Breast epithelium (tissue), 4 donors: ENCODE results near the gene STAT4. TPM values are rescaled to one million over a fixed set of nuclear protein-coding genes. Genes with fewer than 3 reads are reported as not detected.

Source experiments
- DNase-seq, 2 donors: peaks; one replicate each; pipeline ENCODE4 v3.0.0-alpha.2; 2019; ENCODE audit warnings: low spot score in 2 of 2
- H3K27ac ChIP-seq, 2 donors: fragments of 200-600 bp; sonication (generic) in 1 of 2; one replicate each; pipeline ENCODE4 v1.5.1; 2016 to 2019; ENCODE audit warnings: mild to moderate bottlenecking in 1 of 2
- H3K27me3 ChIP-seq, 2 donors: fragments of 200-600 bp; sonication (generic) in 1 of 2; one replicate each; pipeline versions ENCODE4 v1.5.1 to v1.6.0; 2017 to 2019; ENCODE audit warnings: control low read depth in 1 of 2, mild to moderate bottlenecking in 1 of 2
- H3K36me3 ChIP-seq: fragments of 200-600 bp; one replicate; pipeline ENCODE4 v1.5.1; 2019
- H3K4me1 ChIP-seq, 2 donors: fragments of 200-600 bp; sonication (generic); one replicate each; pipeline ENCODE4 v1.5.1; 2016 to 2019; ENCODE audit warnings: control low read depth in 1 of 2
- H3K4me3 ChIP-seq, 3 donors: fragments of 200-600 bp; sonication (generic); 1 replicate in 2 of 3; 2 replicates in 1 of 3; pipeline ENCODE4 v1.5.1; 2016 to 2019; ENCODE audit warnings: mild to moderate bottlenecking in 3 of 3, moderate library complexity in 2 of 3
- H3K9me3 ChIP-seq, 2 donors: fragments of 200-600 bp; sonication (generic) in 1 of 2; one replicate each; pipeline ENCODE4 v1.5.1; 2016 to 2019; ENCODE audit warnings: control low read depth in 1 of 2
- POLR2A ChIP-seq: fragments of 450-650 bp; IDR thresholded peaks from one replicate; pipeline ENCODE4 v1.6.1; 2016; ENCODE audit warnings: antibody characterized with exemption, mild to moderate bottlenecking, moderate library complexity
- POLR2AphosphoS5 ChIP-seq, 3 donors: sonication (generic); formaldehyde crosslinking; IDR thresholded peaks; one replicate each; pipeline ENCODE4 v1.6.1; 2017; ENCODE audit warnings: antibody characterized with exemption in 3 of 3
- intact Hi-C: fragments of 100-400 bp; cut with DNase I; formaldehyde crosslinking; loops from one replicate; pipeline ENCODE4 v1.15.1; 2023; ENCODE audit warnings: low total_unique reads
- total RNA-seq, 3 donors: library from RNA; depleted of rRNA; stranded (reverse); fragments of >200 nt; gene quantifications; one replicate each; pipeline ENCODE4 v1.1.0, GENCODE V29; 2016
- TF ChIP-seq, protein P1 (sequence below), 3 donors: fragments of 450-650 bp; IDR thresholded peaks; one replicate each; pipeline ENCODE4 v1.5.1; 2016 to 2017; ENCODE audit warnings: antibody characterized with exemption in 3 of 3, mild to moderate bottlenecking in 3 of 3, moderate library complexity in 3 of 3

Gene STAT4
- total RNA-seq, 3 donors from 2014 or later = 1.6 to 5.9 (median 3.6) TPM

- Histone ChIP-seq H3K4me1 (peaks cover 0 to 4% of the 10 kb centered on the region in 2 donors), H3K27me3 (no peaks in the 10 kb centered on the region), H3K4me3 (no peak overlapping the region), H3K9me3 (no peaks in the 10 kb centered on the region), H3K27ac (peak overlapping the region in 1 of 2 donors; percentile 54), H3K36me3 (no peaks in the 10 kb centered on the region)
- intact Hi-C loops = loop anchor here (10.0 kb wide), 1 partner anchor 344 kb away; no protein-coding TSS in a partner anchor
- TF ChIP-seq, protein P1, sequence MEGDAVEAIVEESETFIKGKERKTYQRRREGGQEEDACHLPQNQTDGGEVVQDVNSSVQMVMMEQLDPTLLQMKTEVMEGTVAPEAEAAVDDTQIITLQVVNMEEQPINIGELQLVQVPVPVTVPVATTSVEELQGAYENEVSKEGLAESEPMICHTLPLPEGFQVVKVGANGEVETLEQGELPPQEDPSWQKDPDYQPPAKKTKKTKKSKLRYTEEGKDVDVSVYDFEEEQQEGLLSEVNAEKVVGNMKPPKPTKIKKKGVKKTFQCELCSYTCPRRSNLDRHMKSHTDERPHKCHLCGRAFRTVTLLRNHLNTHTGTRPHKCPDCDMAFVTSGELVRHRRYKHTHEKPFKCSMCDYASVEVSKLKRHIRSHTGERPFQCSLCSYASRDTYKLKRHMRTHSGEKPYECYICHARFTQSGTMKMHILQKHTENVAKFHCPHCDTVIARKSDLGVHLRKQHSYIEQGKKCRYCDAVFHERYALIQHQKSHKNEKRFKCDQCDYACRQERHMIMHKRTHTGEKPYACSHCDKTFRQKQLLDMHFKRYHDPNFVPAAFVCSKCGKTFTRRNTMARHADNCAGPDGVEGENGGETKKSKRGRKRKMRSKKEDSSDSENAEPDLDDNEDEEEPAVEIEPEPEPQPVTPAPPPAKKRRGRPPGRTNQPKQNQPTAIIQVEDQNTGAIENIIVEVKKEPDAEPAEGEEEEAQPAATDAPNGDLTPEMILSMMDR (IDR thresholded peaks at IDR 0.05) = no peak
- TF ChIP-seq POLR2AphosphoS5 (IDR thresholded peaks at IDR 0.05) (no peak), POLR2A (no peak)
- no peak for DNase-seq
Measured at GRCh38 chr2:191170773-191171172, 20.0 kb upstream of the STAT4 start.

GRCh38 chr2:191170301-191170636, 19.5 kb upstream of the STAT4 start:
- intact Hi-C loops = loop anchor here (10.0 kb wide), 1 partner anchor 345 kb away; no protein-coding TSS in a partner anchor
- Histone ChIP-seq H3K4me1 (peaks cover 0 to 4% of the 10 kb centered on the region in 2 donors), H3K4me3 (no peak overlapping the region), H3K36me3 (no peaks in the 10 kb centered on the region), H3K27ac (peak overlapping the region; percentile 41 to 56), H3K27me3 (no peaks in the 10 kb centered on the region), H3K9me3 (no peaks in the 10 kb centered on the region)
- no peak for DNase-seq
- TF ChIP-seq, protein P1 (IDR thresholded peaks at IDR 0.05) = no peak
- TF ChIP-seq POLR2AphosphoS5 (IDR thresholded peaks at IDR 0.05) (no peak), POLR2A (no peak)

- no peak for DNase-seq
- Histone ChIP-seq H3K36me3 (no peaks in the 10 kb centered on the region), H3K27ac (peak overlapping the region; percentile 41 to 56), H3K27me3 (no peaks in the 10 kb centered on the region), H3K4me1 (peaks cover 0 to 4% of the 10 kb centered on the region in 2 donors), H3K9me3 (no peaks in the 10 kb centered on the region), H3K4me3 (no peak overlapping the region)
- no peak for TF ChIP-seq POLR2AphosphoS5 (IDR thresholded peaks at IDR 0.05)
- TF ChIP-seq, protein P1 (IDR thresholded peaks at IDR 0.05) = no peak
- TF ChIP-seq POLR2A = no peak
- intact Hi-C loops = loop anchor here (10.0 kb wide), 1 partner anchor 345 kb away; no protein-coding TSS in a partner anchor
Measured at GRCh38 chr2:191169456-191170300, 18.9 kb upstream of the STAT4 start.

- H3K36me3 ChIP-seq = no peaks in the 10 kb centered on the region
- H3K4me3 ChIP-seq = no peak overlapping the region
- no peaks in the 10 kb centered on the region for H3K27me3 ChIP-seq
- peaks cover 0 to 4% of the 10 kb centered on the region in 2 donors for H3K4me1 ChIP-seq
- TF ChIP-seq, protein P1 (IDR thresholded peaks at IDR 0.05) = no peak
- TF ChIP-seq POLR2AphosphoS5 (IDR thresholded peaks at IDR 0.05) (no peak), POLR2A (no peak)
- H3K27ac ChIP-seq = no peak overlapping the region
- intact Hi-C loops = no loop called here
- DNase-seq = no peak
- no peaks in the 10 kb centered on the region for H3K9me3 ChIP-seq
Measured at GRCh38 chr2:191167766-191168165, 17.0 kb upstream of the STAT4 start.

- intact Hi-C loops = no loop called here
- DNase-seq = no peak
- H3K4me3 ChIP-seq = no peak overlapping the region
- H3K4me1 ChIP-seq = peaks cover 0 to 4% of the 10 kb centered on the region in 2 donors
- H3K27ac ChIP-seq = peak overlapping the region; percentile 24 to 51
- no peaks in the 10 kb centered on the region for H3K9me3 ChIP-seq
- no peaks in the 10 kb centered on the region for H3K27me3 ChIP-seq
- no peaks in the 10 kb centered on the region for H3K36me3 ChIP-seq
- TF ChIP-seq POLR2AphosphoS5 (IDR thresholded peaks at IDR 0.05) (no peak), POLR2A (no peak)
- TF ChIP-seq, protein P1 (IDR thresholded peaks at IDR 0.05) = no peak
Measured at GRCh38 chr2:191166756-191167445, 16.1 kb upstream of the STAT4 start.
